ENCODE results near the gene ERBB3.
"Not testable (repeated sequence)": the region's sequence is repeated elsewhere in the genome, so short reads cannot be mapped to it uniquely, and the experiment has no call there.

Gene ERBB3

GRCh38 chr12:56079723-56080555, at the start of gene ERBB3:
Gene ERBB3, plus strand, starts transcription at chr12:56080165. Its CDS starts 136 bp downstream, at chr12:56080301.
- DNase-seq, result peak; percentile 57

GRCh38 chr12:56031987-56032386, 48.0 kb upstream of the ERBB3 start:
- DNase-seq, result no peak

GRCh38 chr12:56034586-56035332, 45.2 kb upstream of the ERBB3 start:
- no peak for DNase-seq

GRCh38 chr12:56037161-56037560, 42.8 kb upstream of the ERBB3 start:
- no peak for DNase-seq

- no peak for DNase-seq
Measured at GRCh38 chr12:56038022-56038655, 41.8 kb upstream of the ERBB3 start.

- no peak for DNase-seq
Measured at GRCh38 chr12:56040151-56040550, 39.8 kb upstream of the ERBB3 start.

- no peak for DNase-seq
Measured at GRCh38 chr12:56040963-56041551, 38.9 kb upstream of the ERBB3 start.

- peak; percentile 84 for DNase-seq
Measured at GRCh38 chr12:56041552-56042429, 38.2 kb upstream of the ERBB3 start, which contains the start of gene RPS26. Gene RPS26, plus strand, starts transcription at chr12:56041918. Its CDS starts 249 bp downstream, at chr12:56042167.

GRCh38 chr12:56042430-56042813, 37.5 kb upstream of the ERBB3 start:
- DNase-seq, result not testable (repeated sequence)

GRCh38 chr12:56042843-56043242, 37.1 kb upstream of the ERBB3 start:
- DNase-seq, result no peak

- DNase-seq, result no peak
Measured at GRCh38 chr12:56046027-56046780, 33.8 kb upstream of the ERBB3 start.

GRCh38 chr12:56053407-56053893, 26.5 kb upstream of the ERBB3 start:
- DNase-seq, result no peak

GRCh38 chr12:56059964-56060363, 20.0 kb upstream of the ERBB3 start:
- DNase-seq, result not testable (repeated sequence)

GRCh38 chr12:56061982-56062381, 18.0 kb upstream of the ERBB3 start:
- DNase-seq, result no peak

- DNase-seq, result no peak
Measured at GRCh38 chr12:56062996-56063395, 17.0 kb upstream of the ERBB3 start.

GRCh38 chr12:56071648-56072047, 8.3 kb upstream of the ERBB3 start:
- no peak for DNase-seq

GRCh38 chr12:56074396-56074795, 5.6 kb upstream of the ERBB3 start:
- no peak for DNase-seq

- DNase-seq, result not testable (repeated sequence)
Measured at GRCh38 chr12:56077966-56078365, 2.0 kb upstream of the ERBB3 start.

- no peak for DNase-seq
Measured at GRCh38 chr12:56078427-56078826, 1.5 kb upstream of the ERBB3 start.

- peak; percentile 34 for DNase-seq
Measured at GRCh38 chr12:56078931-56079722, 838 bp upstream of the ERBB3 start.
